CD4-positive, alpha-beta memory T cell (primary cell): ENCODE data around the gene CAPN15. TPM values are rescaled to one million over a fixed set of nuclear protein-coding genes. Genes with fewer than 3 reads are reported as not detected.

Source experiments
- CTCF ChIA-PET: fragments of 350-600 bp; sonication (Branson Sonifier 250); formaldehyde crosslinking; loops from one replicate; lab custom pipeline; 2021; ENCODE audit warnings: inconsistent platforms; ENCODE audit not compliant: partially characterized antibody; lab: Charles Lee
- POLR2A ChIA-PET: fragments of 350-600 bp; sonication (Branson Sonifier 250); formaldehyde crosslinking; loops from one replicate; lab custom pipeline; 2021; ENCODE audit not compliant: partially characterized antibody; lab: Charles Lee
- DNase-seq, 5 donors: peaks; one replicate each; pipeline versions ENCODE4 v3.0.0 to v3.0.0-alpha.2; 2020 to 2022; ENCODE audit warnings: mixed read lengths in 1 of 5
- H3K27ac ChIP-seq: one replicate; pipeline ENCODE4 v1.7.0; 2013; ENCODE audit warnings: low read depth, low read length
- H3K27me3 ChIP-seq: 2 replicates; pipeline ENCODE4 v1.7.0; 2013; ENCODE audit warnings: mild to moderate bottlenecking, low read length, moderate library complexity; ENCODE audit not compliant: insufficient read depth
- H3K36me3 ChIP-seq: 2 replicates; pipeline ENCODE4 v1.7.0; 2013; ENCODE audit warnings: mild to moderate bottlenecking, low read length, moderate library complexity; ENCODE audit not compliant: insufficient read depth
- H3K4me1 ChIP-seq: 2 replicates; pipeline ENCODE4 v1.7.0; 2013; ENCODE audit warnings: mild to moderate bottlenecking, low read length, moderate library complexity; ENCODE audit not compliant: insufficient read depth
- H3K4me3 ChIP-seq, 2 donors: one replicate each; pipeline ENCODE4 v1.7.0; 2013; ENCODE audit warnings: low read length in 2 of 2, mild to moderate bottlenecking in 1 of 2
- H3K9me3 ChIP-seq, 2 donors: one replicate each; pipeline ENCODE4 v1.7.0; 2013; ENCODE audit warnings: low read length in 2 of 2, control low read depth in 1 of 2; ENCODE audit not compliant: control insufficient read depth in 1 of 2
- H3K27ac Mint-ChIP-seq, 7 donors: one replicate each; pipeline ENCODE4 v1.8.0; 2020 to 2021; ENCODE audit warnings: mixed read lengths in 7 of 7, mild to moderate bottlenecking in 6 of 7, inconsistent platforms in 3 of 7, moderate library complexity in 3 of 7
- H3K27me3 Mint-ChIP-seq, 2 donors: one replicate each; pipeline ENCODE4 v1.8.0; 2020 to 2021; ENCODE audit warnings: mixed read lengths in 2 of 2
- H3K36me3 Mint-ChIP-seq, 2 donors: one replicate each; pipeline ENCODE4 v1.8.0; 2020 to 2021; ENCODE audit warnings: mixed read lengths in 2 of 2, inconsistent platforms in 1 of 2, mild to moderate bottlenecking in 1 of 2
- H3K4me1 Mint-ChIP-seq, 4 donors: one replicate each; pipeline ENCODE4 v1.8.0; 2020 to 2021; ENCODE audit warnings: mixed read lengths in 4 of 4, mild to moderate bottlenecking in 1 of 4
- H3K4me3 Mint-ChIP-seq, 8 donors: one replicate each; pipeline ENCODE4 v1.8.0; 2020 to 2021; ENCODE audit warnings: mixed read lengths in 8 of 8, mild to moderate bottlenecking in 7 of 8, moderate library complexity in 6 of 8, inconsistent platforms in 3 of 8
- H3K9me3 Mint-ChIP-seq, 8 donors: one replicate each; pipeline ENCODE4 v1.8.0; 2020 to 2021; ENCODE audit warnings: mixed read lengths in 8 of 8, mild to moderate bottlenecking in 5 of 8, inconsistent platforms in 3 of 8, moderate library complexity in 1 of 8
- intact Hi-C: fragments of 100-400 bp; cut with micrococcal nuclease; formaldehyde crosslinking; loops from one replicate; pipeline ENCODE4 v1.15.1; 2023
- polyA plus RNA-seq, 2 donors: library from polyadenylated mRNA; unstranded; fragments of 300-500 nt; fragmentation: Illumina TruSeq; gene quantifications; one replicate each; pipeline ENCODE4 v1.2.3, GENCODE V29; 2021
- total RNA-seq, 2 experiments: library from RNA; stranded (reverse); gene quantifications; one replicate each; pipeline ENCODE4 v1.2.3, GENCODE V29; 2021

Gene CAPN15
- total and polyA plus RNA-seq, 4 experiments from 2014 or later: 5.3 to 77.4 (median 44.0) TPM

DNA sequence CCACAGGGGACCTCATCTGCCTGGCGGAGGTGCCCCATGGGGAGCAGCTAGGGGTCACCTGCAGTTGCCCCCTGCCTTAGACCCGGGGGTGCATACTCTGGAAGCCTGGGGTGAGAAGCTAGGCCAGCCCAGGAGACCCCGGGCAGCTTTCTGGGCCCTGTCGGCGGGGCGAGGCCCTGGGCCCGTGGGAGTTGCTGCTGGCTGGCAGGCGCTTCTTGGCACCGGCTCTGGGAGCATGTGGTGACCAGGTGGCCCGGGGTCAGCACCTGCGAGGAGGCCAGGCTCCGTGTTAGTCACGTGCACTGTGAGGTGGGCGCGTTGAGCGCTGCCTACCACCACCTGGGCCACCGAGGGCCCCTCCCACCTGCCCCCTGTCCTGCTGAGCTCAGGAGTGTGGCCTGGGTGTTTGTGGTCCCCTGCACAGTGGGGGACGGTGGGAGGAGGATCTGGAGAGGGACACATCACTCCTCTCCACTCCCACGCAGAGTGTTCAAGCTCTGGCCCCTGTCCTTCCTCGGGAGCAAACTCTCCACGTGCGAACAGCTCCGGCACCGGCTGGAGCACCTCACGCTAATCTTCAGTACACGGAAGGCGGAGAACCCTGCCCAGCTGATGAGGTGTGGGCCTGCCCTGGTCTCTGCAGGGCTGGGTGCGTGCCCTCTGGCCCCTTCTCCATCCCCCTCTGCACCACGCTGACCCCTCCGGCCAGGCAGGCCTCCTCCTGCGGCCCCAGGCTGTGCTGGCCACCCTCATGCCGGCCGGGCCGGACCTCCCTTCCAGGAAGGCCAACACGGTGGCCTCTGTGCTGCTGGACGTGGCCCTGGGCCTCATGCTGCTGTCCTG, 48.1 kb downstream of the CAPN15 start:
- ChIA-PET POLR2A (interaction anchor here (0.5 kb wide), 1 partner anchor 64 kb away, joined by 3 read pairs; no protein-coding TSS in a partner anchor), CTCF (no interaction called here)
- no peaks in the 10 kb centered on the region for H3K4me1 ChIP-seq
- Mint-ChIP-seq H3K9me3 (peaks cover 0 to 6% (median 0%) of the 10 kb centered on the region in 8 donors), H3K36me3 (peaks cover 0 to 10% of the 10 kb centered on the region in 2 donors), H3K4me3 (no peak overlapping the region), H3K4me1 (peaks cover 13 to 17% (median 15%) of the 10 kb centered on the region in 4 donors), H3K27me3 (no peaks in the 10 kb centered on the region), H3K27ac (no peak overlapping the region)
- H3K9me3 ChIP-seq: no peaks in the 10 kb centered on the region
- no peaks in the 10 kb centered on the region for H3K36me3 ChIP-seq
- no peaks in the 10 kb centered on the region for H3K27me3 ChIP-seq
- H3K27ac ChIP-seq: no peak overlapping the region
- no peak for DNase-seq
- intact Hi-C loops: no loop called here
- H3K4me3 ChIP-seq: no peak overlapping the region

DNA sequence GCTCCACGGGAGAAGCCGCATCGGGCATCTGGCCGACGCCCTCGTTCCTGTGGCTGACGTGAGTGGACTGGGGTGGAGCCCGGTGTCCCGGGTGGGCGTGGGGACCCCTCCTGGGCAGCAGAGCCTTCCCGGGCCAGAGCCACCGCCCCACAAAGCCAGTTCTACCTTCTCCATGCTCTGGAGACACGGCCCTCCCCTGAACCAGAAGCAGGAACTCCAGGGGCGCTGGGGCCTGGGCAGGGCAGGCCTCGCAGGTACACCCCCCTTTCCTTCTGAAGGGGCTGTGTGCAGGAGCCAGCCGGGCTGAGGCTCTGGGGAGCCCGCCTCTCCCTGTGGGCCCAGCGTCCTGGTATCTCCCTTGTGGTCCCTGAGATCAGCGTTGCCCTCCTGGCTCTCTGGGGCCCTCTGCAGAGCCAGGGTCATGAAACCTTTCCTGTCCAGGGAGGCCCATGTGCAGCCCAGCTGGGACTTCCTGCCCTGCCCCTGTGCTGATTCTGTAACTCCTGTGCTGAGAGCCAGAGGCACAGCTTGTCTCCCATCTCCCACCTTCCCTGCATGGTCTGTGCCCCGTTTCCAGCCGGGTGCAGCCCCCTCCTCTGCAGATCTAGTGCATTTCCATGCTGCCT, 48.8 kb downstream of the CAPN15 start:
- H3K4me3 Mint-ChIP-seq: no peak overlapping the region
- POLR2A ChIA-PET: interaction anchor here (1.1 kb wide), 1 partner anchor 10 kb away, joined by 3 read pairs; no protein-coding TSS in a partner anchor
- no peaks in the 10 kb centered on the region for H3K27me3 Mint-ChIP-seq
- no peaks in the 10 kb centered on the region for H3K27me3 ChIP-seq
- peaks cover 0 to 2% (median 0%) of the 10 kb centered on the region in 8 donors for H3K9me3 Mint-ChIP-seq
- H3K27ac ChIP-seq: no peak overlapping the region
- H3K4me3 ChIP-seq: no peak overlapping the region
- peaks cover 6 to 9% (median 8%) of the 10 kb centered on the region in 4 donors for H3K4me1 Mint-ChIP-seq
- H3K9me3 ChIP-seq: no peaks in the 10 kb centered on the region
- no peaks in the 10 kb centered on the region for H3K4me1 ChIP-seq
- no peak for DNase-seq
- H3K36me3 ChIP-seq: no peaks in the 10 kb centered on the region
- intact Hi-C loops: no loop called here
- CTCF ChIA-PET: interaction anchor here (0.9 kb wide), 1 partner anchor 8 kb away, joined by 3 read pairs; no protein-coding TSS in a partner anchor
- peak overlapping the region in 1 of 7 donors; percentile 53 for H3K27ac Mint-ChIP-seq
- H3K36me3 Mint-ChIP-seq: peaks cover 0 to 4% of the 10 kb centered on the region in 2 donors

DNA sequence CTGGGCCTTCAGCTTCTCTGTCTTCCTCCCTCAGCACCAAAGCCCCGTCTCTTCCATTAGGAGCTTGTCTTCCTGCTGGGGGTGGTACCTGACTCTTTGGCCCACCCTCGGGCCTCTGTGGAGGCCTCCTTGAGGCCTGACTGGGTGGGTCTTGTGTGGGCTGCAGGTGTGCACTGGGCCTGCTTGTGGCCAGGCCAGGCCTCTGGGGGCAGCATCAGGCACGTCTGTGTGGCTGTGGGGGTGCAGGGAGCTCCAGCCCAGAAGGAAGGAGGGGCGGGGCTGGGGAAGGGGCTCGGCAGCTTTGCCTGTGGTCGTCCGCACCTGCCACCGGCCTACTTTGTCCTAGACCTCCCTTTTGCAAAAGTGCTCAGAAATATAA, 49.3 kb downstream of the CAPN15 start:
- no peak for DNase-seq
- Histone ChIP-seq H3K4me1 (no peaks in the 10 kb centered on the region), H3K4me3 (no peak overlapping the region), H3K27me3 (no peaks in the 10 kb centered on the region), H3K27ac (no peak overlapping the region), H3K36me3 (no peaks in the 10 kb centered on the region), H3K9me3 (no peaks in the 10 kb centered on the region)
- Mint-ChIP-seq H3K27ac (peak overlapping the region in 1 of 7 donors; percentile 53), H3K27me3 (no peaks in the 10 kb centered on the region), H3K9me3 (no peaks in the 10 kb centered on the region), H3K4me3 (no peak overlapping the region), H3K36me3 (peaks cover 0 to 4% of the 10 kb centered on the region in 2 donors), H3K4me1 (peaks cover 1 to 4% (median 3%) of the 10 kb centered on the region in 4 donors)
- POLR2A ChIA-PET: interaction anchor here (1.1 kb wide), 1 partner anchor 10 kb away, joined by 3 read pairs; no protein-coding TSS in a partner anchor
- intact Hi-C loops: no loop called here
- CTCF ChIA-PET: interaction anchor here (0.9 to 1.3 kb wide), 2 partner anchors 8 to 10 kb away, joined by 3 read pairs; partner anchors contain the start of gene NHLRC4

DNA sequence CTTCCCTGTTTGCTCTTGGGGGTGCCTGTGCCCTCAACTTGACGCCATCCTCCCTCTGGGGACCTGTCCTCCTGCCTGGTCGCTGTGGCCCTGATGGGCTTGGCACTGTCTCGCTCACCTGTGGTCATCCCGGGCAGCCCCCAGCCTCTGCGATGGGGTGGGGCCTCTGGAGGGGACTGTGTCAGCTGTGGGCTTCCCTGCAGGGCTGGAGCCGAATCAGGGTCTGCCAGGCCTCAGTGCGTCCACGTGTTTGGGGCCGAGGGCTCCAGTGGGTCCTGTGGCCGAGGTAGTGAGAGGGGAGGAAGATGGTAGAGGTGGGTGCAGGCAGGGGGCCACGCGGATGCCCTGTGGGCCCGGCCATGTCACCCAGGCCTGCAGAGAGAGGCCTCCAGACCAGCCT, 50.3 kb downstream of the CAPN15 start:
- H3K4me3 ChIP-seq: no peak overlapping the region
- Mint-ChIP-seq H3K27me3 (no peaks in the 10 kb centered on the region), H3K4me1 (no peaks in the 10 kb centered on the region), H3K36me3 (peaks cover 0 to 4% of the 10 kb centered on the region in 2 donors), H3K9me3 (no peaks in the 10 kb centered on the region), H3K4me3 (no peak overlapping the region), H3K27ac (peak overlapping the region in 1 of 7 donors; percentile 32)
- no peaks in the 10 kb centered on the region for H3K9me3 ChIP-seq
- H3K27ac ChIP-seq: no peak overlapping the region
- CTCF ChIA-PET: interaction anchor here (1.3 to 1.4 kb wide), 2 partner anchors 11 to 32 kb away, joined by 3 read pairs; partner anchors contain the start of gene NHLRC4
- POLR2A ChIA-PET: interaction anchor here (1.1 kb wide), 1 partner anchor 9 kb away, joined by 3 read pairs; no protein-coding TSS in a partner anchor
- no peak for DNase-seq
- H3K36me3 ChIP-seq: no peaks in the 10 kb centered on the region
- intact Hi-C loops: loop anchor here (2.0 kb wide), 1 partner anchor 33 kb away; no protein-coding TSS in a partner anchor
- no peaks in the 10 kb centered on the region for H3K4me1 ChIP-seq
- H3K27me3 ChIP-seq: no peaks in the 10 kb centered on the region

DNA sequence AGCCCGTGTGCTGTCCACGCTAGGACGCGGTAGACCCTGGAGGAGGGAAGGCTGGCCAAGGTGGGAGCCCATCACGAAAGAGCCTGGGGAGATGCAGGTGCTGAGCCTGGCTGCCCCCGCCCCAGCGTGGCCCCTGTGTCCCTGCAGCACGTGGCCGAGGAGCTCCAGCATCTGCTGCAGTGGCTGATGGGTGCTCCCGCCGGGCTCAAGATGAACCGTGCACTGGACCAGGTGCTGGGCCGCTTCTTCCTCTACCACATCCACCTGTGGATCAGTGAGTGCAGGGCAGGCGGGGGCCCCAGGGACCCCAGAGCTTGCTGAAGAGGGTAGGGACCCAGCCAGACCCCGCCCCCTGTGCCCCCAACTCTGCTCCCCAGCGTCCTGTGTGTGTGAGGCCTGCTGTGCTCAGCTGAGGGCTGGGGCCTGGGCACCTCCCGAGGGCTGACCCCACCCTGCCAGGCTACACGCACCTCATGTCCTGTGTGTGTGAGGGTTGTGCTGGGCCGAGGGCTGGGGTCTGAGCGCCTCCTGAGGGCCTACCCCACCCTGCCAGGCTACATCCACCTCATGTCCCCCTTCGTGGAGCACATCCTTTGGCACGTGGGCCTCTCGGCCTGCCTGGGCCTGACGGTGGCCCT, 50.8 kb downstream of the CAPN15 start:
- H3K4me1 Mint-ChIP-seq: no peaks in the 10 kb centered on the region
- H3K27ac ChIP-seq: no peak overlapping the region
- H3K4me3 Mint-ChIP-seq: no peak overlapping the region
- H3K9me3 Mint-ChIP-seq: no peaks in the 10 kb centered on the region
- POLR2A ChIA-PET: interaction anchor here (1.3 kb wide), 1 partner anchor 12 kb away, joined by 4 read pairs; the partner anchor contains the start of gene RAB40C
- no peaks in the 10 kb centered on the region for H3K9me3 ChIP-seq
- no peak overlapping the region for H3K27ac Mint-ChIP-seq
- intact Hi-C loops: loop anchor here (2.0 kb wide), 1 partner anchor 32 kb away; no protein-coding TSS in a partner anchor
- no peaks in the 10 kb centered on the region for H3K27me3 Mint-ChIP-seq
- H3K27me3 ChIP-seq: no peaks in the 10 kb centered on the region
- CTCF ChIA-PET: interaction anchor here (1.3 to 1.4 kb wide), 2 partner anchors 12 to 31 kb away, joined by 3 read pairs; partner anchors contain the start of gene NHLRC4
- H3K36me3 ChIP-seq: no peaks in the 10 kb centered on the region
- H3K4me3 ChIP-seq: no peak overlapping the region
- no peaks in the 10 kb centered on the region for H3K4me1 ChIP-seq
- DNase-seq: peak in 1 of 5 donors; percentile 35
- peaks cover 0 to 4% of the 10 kb centered on the region in 2 donors for H3K36me3 Mint-ChIP-seq

DNA sequence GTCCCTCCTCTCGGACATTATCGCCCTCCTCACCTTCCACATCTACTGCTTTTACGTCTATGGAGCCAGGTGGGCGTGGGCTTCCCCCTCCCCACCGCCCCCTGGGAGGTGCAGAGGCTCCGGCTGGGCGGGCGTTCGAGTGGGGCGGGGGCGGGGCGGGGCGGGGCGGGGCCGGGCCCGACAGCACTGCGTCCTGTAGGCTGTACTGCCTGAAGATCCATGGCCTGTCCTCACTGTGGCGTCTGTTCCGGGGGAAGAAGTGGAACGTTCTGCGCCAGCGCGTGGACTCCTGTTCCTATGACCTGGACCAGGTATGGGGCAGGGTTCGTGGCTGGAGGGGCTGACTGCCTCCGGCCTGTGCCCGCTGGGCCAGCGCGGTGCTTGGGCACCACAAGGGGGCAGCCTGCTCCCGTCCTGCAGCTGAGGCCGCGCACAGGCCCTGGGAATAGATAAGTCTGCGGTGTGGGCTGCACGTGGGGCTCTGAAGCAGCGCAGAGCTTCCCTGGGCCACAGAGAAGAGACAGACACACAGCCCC, 51.4 kb downstream of the CAPN15 start:
- Histone ChIP-seq H3K36me3 (no peaks in the 10 kb centered on the region), H3K4me3 (no peak overlapping the region), H3K9me3 (no peaks in the 10 kb centered on the region), H3K27ac (no peak overlapping the region), H3K4me1 (no peaks in the 10 kb centered on the region), H3K27me3 (no peaks in the 10 kb centered on the region)
- DNase-seq: peak; percentile 42 to 73 (median 64)
- no peaks in the 10 kb centered on the region for H3K27me3 Mint-ChIP-seq
- ChIA-PET POLR2A (interaction anchor here (1.3 to 1.7 kb wide), 2 partner anchors 10 to 11 kb away, joined by 4 to 5 read pairs; partner anchors contain the start of gene RAB40C), CTCF (interaction anchor here (0.7 to 1.4 kb wide), 2 partner anchors 31 to 116 kb away, joined by 3 read pairs; no protein-coding TSS in a partner anchor)
- no peak overlapping the region for H3K27ac Mint-ChIP-seq
- H3K4me3 Mint-ChIP-seq: no peak overlapping the region
- H3K9me3 Mint-ChIP-seq: no peaks in the 10 kb centered on the region
- no peaks in the 10 kb centered on the region for H3K4me1 Mint-ChIP-seq
- H3K36me3 Mint-ChIP-seq: peaks cover 0 to 4% of the 10 kb centered on the region in 2 donors
- intact Hi-C loops: loop anchor here (2.0 kb wide), 1 partner anchor 32 kb away; no protein-coding TSS in a partner anchor
